ENCODE measurements around the gene PTPN11.

DNA sequence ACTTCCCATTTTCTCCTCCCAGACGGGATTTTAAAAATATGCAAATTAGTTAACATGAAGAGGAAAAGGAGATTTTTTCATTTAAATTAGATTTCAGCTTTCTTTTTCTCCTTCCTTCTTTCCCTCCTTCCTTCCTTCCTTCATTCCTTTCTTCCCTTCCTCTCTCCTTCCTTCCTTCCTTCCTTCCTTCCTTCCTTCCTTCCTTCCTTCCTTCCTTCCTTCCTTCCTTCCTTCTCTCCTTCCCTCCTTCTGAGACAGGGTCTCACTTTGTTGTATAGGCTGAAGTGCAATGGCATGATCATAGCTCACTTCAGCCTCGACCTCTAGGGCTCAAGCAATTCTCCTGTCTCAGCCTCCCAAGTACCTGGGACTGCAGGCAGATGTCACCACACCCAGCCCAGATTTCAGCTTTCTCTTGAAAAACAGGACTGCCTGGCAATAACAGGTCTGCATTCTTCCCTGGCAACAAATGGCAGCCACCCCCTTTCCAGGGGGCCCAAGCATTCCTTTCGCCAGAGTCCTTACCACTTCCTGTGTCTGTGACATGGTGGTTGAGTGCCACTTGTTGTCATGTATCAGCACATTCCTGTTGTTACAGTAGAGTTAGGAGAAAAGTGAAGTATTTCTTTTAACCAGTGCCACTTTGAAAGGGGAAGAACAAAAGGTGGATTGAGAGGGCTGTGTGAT lies 119.1 kb downstream of the PTPN11 start:
- TF ChIP-seq, protein P1, sequence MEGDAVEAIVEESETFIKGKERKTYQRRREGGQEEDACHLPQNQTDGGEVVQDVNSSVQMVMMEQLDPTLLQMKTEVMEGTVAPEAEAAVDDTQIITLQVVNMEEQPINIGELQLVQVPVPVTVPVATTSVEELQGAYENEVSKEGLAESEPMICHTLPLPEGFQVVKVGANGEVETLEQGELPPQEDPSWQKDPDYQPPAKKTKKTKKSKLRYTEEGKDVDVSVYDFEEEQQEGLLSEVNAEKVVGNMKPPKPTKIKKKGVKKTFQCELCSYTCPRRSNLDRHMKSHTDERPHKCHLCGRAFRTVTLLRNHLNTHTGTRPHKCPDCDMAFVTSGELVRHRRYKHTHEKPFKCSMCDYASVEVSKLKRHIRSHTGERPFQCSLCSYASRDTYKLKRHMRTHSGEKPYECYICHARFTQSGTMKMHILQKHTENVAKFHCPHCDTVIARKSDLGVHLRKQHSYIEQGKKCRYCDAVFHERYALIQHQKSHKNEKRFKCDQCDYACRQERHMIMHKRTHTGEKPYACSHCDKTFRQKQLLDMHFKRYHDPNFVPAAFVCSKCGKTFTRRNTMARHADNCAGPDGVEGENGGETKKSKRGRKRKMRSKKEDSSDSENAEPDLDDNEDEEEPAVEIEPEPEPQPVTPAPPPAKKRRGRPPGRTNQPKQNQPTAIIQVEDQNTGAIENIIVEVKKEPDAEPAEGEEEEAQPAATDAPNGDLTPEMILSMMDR (IDR thresholded peaks at IDR 0.05; ENCODE audit: low read depth, low read length, missing input control), result no peak
- no peak for TF ChIP-seq YY1 (IDR thresholded peaks at IDR 0.05)

Data from liver (tissue), 2 donors.